ENCODE measurements around the gene VPS11. TPM values are rescaled to one million over a fixed set of nuclear protein-coding genes. Genes with fewer than 3 reads are reported as not detected.

The VPS11 gene
- total and polyA plus RNA-seq, 10 of the 15 experiments (the other 5 are each of a cell fraction or from before 2014, with no cell fraction given) = 15.8 to 26.4 (median 24.5) TPM

- TF ChIP-seq ZBTB40 (IDR thresholded peaks at IDR 0.05; ENCODE audit: borderline replicate concordance) (no peak), CHD2 (IDR thresholded peaks at IDR 0.05; ENCODE audit: borderline replicate concordance, low read depth, low read length) (no peak; the same call in 1 of the 2 replicates), JUND (IDR thresholded peaks at IDR 0.05; ENCODE audit: low read depth, low read length) (no peak), BACH1 (IDR thresholded peaks at IDR 0.05; ENCODE audit: borderline replicate concordance) (no peak), NRF1 (conservative IDR thresholded peaks at IDR 0.05; ENCODE audit: low read depth, low read length) (no peak), MTA2 (IDR thresholded peaks at IDR 0.05; ENCODE audit: low read depth) (no peak), TARDBP (IDR thresholded peaks at IDR 0.05; ENCODE audit: borderline replicate concordance) (no peak), BMI1 (IDR thresholded peaks at IDR 0.05; ENCODE audit: borderline replicate concordance) (peak; percentile 58; the same call in 1 of the 2 replicates), TCF12 (IDR thresholded peaks at IDR 0.05; ENCODE audit: low read depth, low read length) (no peak), EZH2 (IDR thresholded peaks at IDR 0.05; ENCODE audit: borderline replicate concordance, control insufficient read depth, low read depth, low read length) (no peak), RCOR1 (conservative IDR thresholded peaks at IDR 0.05; ENCODE audit: low read depth, low read length) (no peak), BCLAF1 (IDR thresholded peaks at IDR 0.05) (no peak), RUNX3 (IDR thresholded peaks at IDR 0.05; ENCODE audit: low read length) (peak; percentile 53), SRF (IDR thresholded peaks at IDR 0.05; ENCODE audit: low read depth in 2 of 2, low read length in 2 of 2) (no peak), CBX3 (IDR thresholded peaks at IDR 0.05; ENCODE audit: borderline replicate concordance, low read depth) (no peak), GATAD2B (conservative IDR thresholded peaks at IDR 0.05; ENCODE audit: low read depth) (no peak), CEBPB (IDR thresholded peaks at IDR 0.05; ENCODE audit: borderline replicate concordance in 1 of 2, low read depth in 2 of 2, low read length in 2 of 2) (no peak)
Measured at GRCh38 chr11:119108146-119108856, 40.7 kb downstream of the VPS11 start (continued).

Data from GM12878 (cell line).